HepG2 (cell line): ENCODE measurements around the gene RBCK1. TPM values are rescaled to one million over a fixed set of nuclear protein-coding genes. Genes with fewer than 3 reads are reported as not detected.

Source experiments
- ATAC-seq: fragments of 200-7000 bp; cut with Tn5 transposase; 3 replicates; pipeline ENCODE4 v1.9.1; 2020; ENCODE audit warnings: mild to moderate bottlenecking, moderate library complexity
- BruUV-seq: library from RNA; stranded (reverse); fragments of 400-500 nt; replicated peaks from 2 replicates; lab custom pipeline; 2021; lab: Mats Ljungman, UMichigan
- CTCF ChIA-PET: fragments of 300-600 bp; formaldehyde crosslinking; extraction: SDS; loops from one replicate; lab custom pipeline; 2021; ENCODE audit warnings: low total read pairs, inconsistent platforms, low intra/inter-chr PET ratio; lab: Yijun Ruan, JAX
- POLR2A ChIA-PET: fragments of 350-600 bp; sonication (Branson Sonifier 250); formaldehyde crosslinking; loops from one replicate; lab custom pipeline; 2020; ENCODE audit warnings: antibody characterized with exemption, inconsistent platforms; lab: Yijun Ruan, JAX
- DNase-seq: peaks from one replicate; pipeline ENCODE4 v3.0.0-alpha.2; 2015; ENCODE audit warnings: low spot score
- FAIRE-seq: peaks from 3 replicates; lab custom pipeline; 2011; peaks lifted over from hg19 to GRCh38; lab: Jason Lieb, UNC
- H2AFZ ChIP-seq: one replicate; pipeline ENCODE4 v1.6.1; 2011; ENCODE audit warnings: low read length, inconsistent platforms
- H3K27ac ChIP-seq: fragments of 300-600 bp; 3 replicates; pipeline ENCODE4 v1.8.0; 2011; ENCODE audit warnings: mixed run types, mild to moderate bottlenecking, mixed read lengths, low read length, inconsistent platforms; ENCODE audit not compliant: insufficient read depth; ENCODE audit errors: extremely low read length
- H3K27me3 ChIP-seq, 2 experiments: fragments of 200-600 bp in 1 of 2; 2 replicates in 1 of 2; 3 replicates in 1 of 2; pipeline versions ENCODE4 v1.6.0 to v1.8.0; 2011; ENCODE audit warnings: low read length in 2 of 2, mild to moderate bottlenecking in 2 of 2, moderate library complexity in 2 of 2, inconsistent platforms in 1 of 2; ENCODE audit not compliant: insufficient read depth in 2 of 2, control insufficient read depth in 1 of 2
- H3K36me3 ChIP-seq, 2 experiments: fragments of 200-600 bp in 1 of 2; replicated peaks in 1 of 2; 2 replicates in 1 of 2; 3 replicates in 1 of 2; pipeline versions ENCODE4 v1.5.1 to v1.8.0; 2011; ENCODE audit warnings: low read length in 2 of 2, inconsistent platforms in 1 of 2; ENCODE audit not compliant: insufficient read depth in 2 of 2, control insufficient read depth in 1 of 2
- H3K4me1 ChIP-seq: 2 replicates; pipeline ENCODE4 v1.5.1; 2012; ENCODE audit warnings: low read length, inconsistent platforms; ENCODE audit not compliant: insufficient read depth
- H3K4me2 ChIP-seq: 2 replicates; pipeline ENCODE4 v1.6.0; 2011; ENCODE audit warnings: low read depth, low read length, inconsistent platforms
- H3K4me3 ChIP-seq, 3 experiments: fragments of 200-600 bp in 1 of 3; sonication (generic), shearing (Covaris generic) in 1 of 3; replicated peaks in 1 of 3; 2 replicates each; pipeline ENCODE4 v1.5.1; 2011 to 2016; ENCODE audit warnings: low read length in 3 of 3, inconsistent platforms in 2 of 3, low read depth in 2 of 3, mild to moderate bottlenecking in 2 of 3, control low read depth in 1 of 3, mixed read lengths in 1 of 3; ENCODE audit not compliant: insufficient read depth in 1 of 3
- H3K79me2 ChIP-seq: one replicate; pipeline ENCODE4 v1.6.1; 2011; ENCODE audit warnings: low read length, inconsistent platforms; ENCODE audit not compliant: insufficient read depth
- H3K9ac ChIP-seq: 2 replicates; pipeline ENCODE4 v1.6.0; 2011; ENCODE audit warnings: mild to moderate bottlenecking, low read depth, low read length, inconsistent platforms; ENCODE audit not compliant: insufficient read depth
- H3K9me3 ChIP-seq: 2 replicates; pipeline ENCODE4 v1.5.1; 2012; ENCODE audit warnings: mild to moderate bottlenecking, low read length
- H4K20me1 ChIP-seq: 2 replicates; pipeline ENCODE4 v1.6.0; 2011; ENCODE audit warnings: inconsistent platforms, mild to moderate bottlenecking, low read length, moderate library complexity; ENCODE audit not compliant: insufficient read depth
- DR1 ChIP-seq: sonication (generic); formaldehyde crosslinking; IDR thresholded peaks from 2 replicates; pipeline ENCODE4 v1.8.0; 2021; ENCODE audit warnings: mild to moderate bottlenecking, missing genetic modification reagents, inconsistent platforms
- HNRNPLL ChIP-seq: fragments of 200-400 bp; formaldehyde crosslinking; IDR thresholded peaks from 2 replicates; pipeline ENCODE4 v1.6.1; 2017; ENCODE audit warnings: mild to moderate bottlenecking, low read depth, low read length; ENCODE audit not compliant: poor library complexity, severe bottlenecking
- HOXD1 ChIP-seq: sonication (generic); formaldehyde crosslinking; IDR thresholded peaks from 2 replicates; pipeline ENCODE4 v1.5.0; 2020; ENCODE audit warnings: missing genetic modification reagents
- LCORL ChIP-seq, 2 experiments: fragments of 450-650 bp in 1 of 2; sonication (generic) in 1 of 2; formaldehyde crosslinking in 1 of 2; IDR thresholded peaks; 2 replicates each; pipeline versions ENCODE4 v1.5.0 to v1.6.1; 2017 to 2020; ENCODE audit warnings: antibody characterized with exemption in 1 of 2, missing genetic modification reagents in 1 of 2
- NR2F2 ChIP-seq: IDR thresholded peaks from 2 replicates; pipeline ENCODE4 v1.6.1; 2012; ENCODE audit warnings: low read depth, inconsistent platforms, borderline replicate concordance
- SIN3B ChIP-seq: fragments of 150-350 bp; IDR thresholded peaks from 2 replicates; pipeline ENCODE4 v1.6.1; 2014; ENCODE audit warnings: low read length
- TOPORS ChIP-seq: sonication (generic); formaldehyde crosslinking; IDR thresholded peaks from 2 replicates; pipeline ENCODE4 v1.8.0; 2023; ENCODE audit warnings: mild to moderate bottlenecking, missing genetic modification reagents
- ZFP36L2 ChIP-seq: sonication (generic); formaldehyde crosslinking; IDR thresholded peaks from 2 replicates; pipeline ENCODE4 v1.4.0; 2020; ENCODE audit warnings: missing genetic modification reagents
- ZNF20 ChIP-seq: sonication (generic); formaldehyde crosslinking; IDR thresholded peaks from 2 replicates; pipeline ENCODE4 v1.4.0; 2020; ENCODE audit warnings: mild to moderate bottlenecking, moderate library complexity, missing genetic modification reagents
- ZNF292 ChIP-seq: sonication (generic); formaldehyde crosslinking; IDR thresholded peaks from 2 replicates; pipeline ENCODE4 v1.8.1; 2022; ENCODE audit warnings: mild to moderate bottlenecking, low read depth, missing genetic modification reagents, borderline replicate concordance
- ZNF670 ChIP-seq: sonication (generic); formaldehyde crosslinking; IDR thresholded peaks from 2 replicates; pipeline ENCODE4 v1.8.0; 2022; ENCODE audit warnings: mild to moderate bottlenecking, missing genetic modification reagents, borderline replicate concordance
- ZNF703 ChIP-seq: sonication (generic); formaldehyde crosslinking; IDR thresholded peaks from 2 replicates; pipeline ENCODE4 v1.5.1; 2020; ENCODE audit warnings: missing genetic modification reagents, mild to moderate bottlenecking, moderate library complexity, borderline replicate concordance
- ZSCAN20 ChIP-seq: sonication (generic); formaldehyde crosslinking; IDR thresholded peaks from 2 replicates; pipeline ENCODE4 v1.4.0; 2020; ENCODE audit warnings: missing genetic modification reagents, mild to moderate bottlenecking, borderline replicate concordance
- ZSCAN22 ChIP-seq: sonication (generic); formaldehyde crosslinking; IDR thresholded peaks from 2 replicates; pipeline ENCODE4 v1.4.0; 2020; ENCODE audit warnings: mild to moderate bottlenecking, missing genetic modification reagents
- WGBS: methylation state at CpG from one replicate; pipeline ENCODE4 v1.1.6; 2017; ENCODE audit warnings: low lambda C conversion rate; 5-methylcytosine and 5-hydroxymethylcytosine counted together
- in situ Hi-C: cut with HindIII; loops from 2 replicates; pipeline ENCODE4 v1.10.0; 2017; ENCODE audit warnings: low pct_unique_long_range_greater_than_20kb; ENCODE audit not compliant: extremely low pct_ligation_motif_present
- intact Hi-C: fragments of 100-400 bp; cut with micrococcal nuclease; formaldehyde crosslinking; loops from one replicate; pipeline ENCODE4 v1.10.0; 2022; ENCODE audit not compliant: unreplicated experiment
- polyA plus RNA-seq, 8 experiments: library from polyadenylated mRNA; depleted of rRNA in 3 of 8; stranded (reverse) in 7 of 8; unstranded in 1 of 8; fragments of >200 nt; fragmentation: Illumina TruSeq in 4 of 8; extraction: Trizol in 4 of 8; gene quantifications; 2 replicates each; pipeline versions ENCODE4 v1.2.1 to v1.2.3, GENCODE V29; 2011 to 2016; ENCODE audit warnings: low read depth in 4 of 8, missing spikeins in 1 of 8, mixed read lengths in 1 of 8; ENCODE audit not compliant: insufficient read depth in 1 of 8
- total RNA-seq, 5 experiments: library from RNA; depleted of rRNA; stranded (reverse); fragments of >200 nt; fragmentation: Illumina TruSeq; extraction: Trizol; gene quantifications; 2 replicates each; pipeline ENCODE4 v1.2.3, GENCODE V29; 2016; ENCODE audit warnings: low read depth in 1 of 5
- TF ChIP-seq, protein P1 (sequence below): sonication (generic); formaldehyde crosslinking; conservative IDR thresholded peaks from 2 replicates; pipeline ENCODE4 v1.8.1; 2023; ENCODE audit warnings: missing genetic modification reagents
- TF ChIP-seq, protein P2 (sequence below): sonication (generic); formaldehyde crosslinking; IDR thresholded peaks from 2 replicates; pipeline ENCODE4 v1.4.0; 2020; ENCODE audit warnings: missing genetic modification reagents
- TF ChIP-seq, protein P3 (sequence below): sonication (generic); formaldehyde crosslinking; IDR thresholded peaks from 2 replicates; pipeline ENCODE4 v1.8.1; 2023; ENCODE audit warnings: mild to moderate bottlenecking, missing genetic modification reagents

RBCK1 gene
- total and polyA plus RNA-seq, 2 of the 13 experiments (the other 11 are each of a cell fraction or from before 2014, with no cell fraction given): 149 to 215 TPM

DNA sequence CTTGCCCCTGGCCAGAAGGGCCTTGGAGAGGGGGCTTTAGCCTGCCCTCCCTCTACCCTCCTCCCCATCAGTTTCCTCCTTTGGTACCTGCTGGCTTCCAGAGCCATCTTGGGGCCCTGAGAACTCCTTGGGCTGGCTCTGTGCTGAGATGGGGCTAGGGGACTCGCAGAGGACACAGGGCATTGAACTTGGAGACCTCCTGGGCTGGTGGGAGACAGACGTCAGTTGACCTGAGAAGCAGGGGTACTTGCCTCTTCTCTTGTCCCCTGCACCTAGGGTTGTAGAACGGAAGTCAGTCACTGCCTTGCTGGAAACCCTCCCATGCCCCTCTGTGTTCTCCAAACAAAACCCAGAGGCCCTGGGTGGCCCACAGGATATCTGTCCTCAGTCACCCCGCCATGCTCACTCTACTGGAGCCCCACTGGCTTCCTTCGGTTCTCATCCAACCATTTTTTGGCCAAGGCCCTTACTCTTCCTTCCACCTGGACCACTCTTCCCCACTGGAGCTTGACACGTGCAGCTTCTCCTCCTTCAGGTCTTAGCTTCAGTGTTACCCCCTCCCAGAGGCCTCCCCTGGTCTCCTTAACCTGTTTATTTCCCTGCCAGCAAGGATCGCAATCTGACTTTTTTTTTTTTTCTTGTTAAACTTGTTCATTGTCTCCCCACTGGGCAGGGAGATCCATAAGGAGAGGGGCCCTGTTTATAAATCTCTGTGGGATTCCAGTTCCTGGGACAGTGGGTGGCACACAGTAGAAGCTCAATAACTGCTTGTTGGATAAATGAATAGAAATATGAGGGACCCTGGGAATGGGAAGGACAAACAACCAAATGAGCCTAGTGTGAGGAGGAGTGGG is 971 bp downstream of the RBCK1 start (continued):
- TF ChIP-seq, protein P1, sequence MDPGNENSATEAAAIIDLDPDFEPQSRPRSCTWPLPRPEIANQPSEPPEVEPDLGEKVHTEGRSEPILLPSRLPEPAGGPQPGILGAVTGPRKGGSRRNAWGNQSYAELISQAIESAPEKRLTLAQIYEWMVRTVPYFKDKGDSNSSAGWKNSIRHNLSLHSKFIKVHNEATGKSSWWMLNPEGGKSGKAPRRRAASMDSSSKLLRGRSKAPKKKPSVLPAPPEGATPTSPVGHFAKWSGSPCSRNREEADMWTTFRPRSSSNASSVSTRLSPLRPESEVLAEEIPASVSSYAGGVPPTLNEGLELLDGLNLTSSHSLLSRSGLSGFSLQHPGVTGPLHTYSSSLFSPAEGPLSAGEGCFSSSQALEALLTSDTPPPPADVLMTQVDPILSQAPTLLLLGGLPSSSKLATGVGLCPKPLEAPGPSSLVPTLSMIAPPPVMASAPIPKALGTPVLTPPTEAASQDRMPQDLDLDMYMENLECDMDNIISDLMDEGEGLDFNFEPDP (CRISPR knock-in tag): 0 out of 2 replicates have a peak, but pooled peaks have one; percentile 81

- TSS peak; percentile 55 for BruUV-seq
- no peaks in the 10 kb centered on the region for H3K9me3 ChIP-seq
- ChIA-PET CTCF (no interaction called here), POLR2A (interaction anchor here (0.9 to 2.8 kb wide), 14 partner anchors 9 to 134 kb away, joined by 3 to 19 read pairs (median 5); partner anchors contain the start of genes CSNK2A1, NRSN2 and TRIB3)
- intact Hi-C loops (loop anchor here (1.0 to 2.0 kb wide), 2 partner anchors 21 to 47 kb away; no protein-coding TSS in a partner anchor), in situ Hi-C loops (no loop called here)
- ATAC-seq (no peak), FAIRE-seq (no peak), DNase-seq (no peak)
- H3K27ac ChIP-seq: peak overlapping the region; percentile 92
- H3K27me3 ChIP-seq: no peaks in the 10 kb centered on the region; a peak in 1 of 5 replicates
- peak overlapping the region; percentile 95 to 98 (median 97) for H3K4me3 ChIP-seq
- peaks cover 80% of the 10 kb centered on the region for H3K4me1 ChIP-seq
- no peaks in the 10 kb centered on the region for H4K20me1 ChIP-seq
- peaks cover 72% of the 10 kb centered on the region for H3K79me2 ChIP-seq
- H3K4me2 ChIP-seq: peak overlapping the region; percentile 93
- peaks cover 10 to 46% of the 10 kb centered on the region in 2 experiments for H3K36me3 ChIP-seq
- no peak overlapping the region for H2AFZ ChIP-seq
- 71% methylated on average over 14 of the region's 14 CpGs for WGBS
- peak overlapping the region; percentile 100 for H3K9ac ChIP-seq
- TF ChIP-seq ZNF703 (CRISPR knock-in tag) (no peak), ZNF292 (CRISPR knock-in tag) (no peak), DR1 (CRISPR knock-in tag) (no peak), TOPORS (CRISPR knock-in tag) (no peak), ZNF670 (CRISPR knock-in tag) (no peak), HOXD1 (CRISPR knock-in tag) (0 out of 2 replicates have a peak, but pooled peaks have one; percentile 19), ZSCAN22 (CRISPR knock-in tag) (no peak), ZNF20 (CRISPR knock-in tag) (no peak), LCORL (IDR thresholded peaks at IDR 0.05) (no peak), LCORL (CRISPR knock-in tag; IDR thresholded peaks at IDR 0.05) (peak; percentile 2; the same call in 1 of the 2 replicates), ZFP36L2 (no peak), ZSCAN20 (CRISPR knock-in tag) (no peak), HNRNPLL (no peak), SIN3B (0 out of 2 replicates have a peak, but pooled peaks have one; percentile 26), NR2F2 (no peak)
- TF ChIP-seq, protein P2, sequence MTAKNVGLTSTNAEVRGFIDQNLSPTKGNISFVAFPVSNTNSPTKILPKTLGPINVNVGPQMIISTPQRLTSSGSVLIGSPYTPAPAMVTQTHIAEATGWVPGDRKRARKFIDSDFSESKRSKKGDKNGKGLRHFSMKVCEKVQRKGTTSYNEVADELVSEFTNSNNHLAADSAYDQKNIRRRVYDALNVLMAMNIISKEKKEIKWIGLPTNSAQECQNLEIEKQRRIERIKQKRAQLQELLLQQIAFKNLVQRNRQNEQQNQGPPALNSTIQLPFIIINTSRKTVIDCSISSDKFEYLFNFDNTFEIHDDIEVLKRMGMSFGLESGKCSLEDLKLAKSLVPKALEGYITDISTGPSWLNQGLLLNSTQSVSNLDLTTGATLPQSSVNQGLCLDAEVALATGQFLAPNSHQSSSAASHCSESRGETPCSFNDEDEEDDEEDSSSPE: no peak
- TF ChIP-seq, protein P3, sequence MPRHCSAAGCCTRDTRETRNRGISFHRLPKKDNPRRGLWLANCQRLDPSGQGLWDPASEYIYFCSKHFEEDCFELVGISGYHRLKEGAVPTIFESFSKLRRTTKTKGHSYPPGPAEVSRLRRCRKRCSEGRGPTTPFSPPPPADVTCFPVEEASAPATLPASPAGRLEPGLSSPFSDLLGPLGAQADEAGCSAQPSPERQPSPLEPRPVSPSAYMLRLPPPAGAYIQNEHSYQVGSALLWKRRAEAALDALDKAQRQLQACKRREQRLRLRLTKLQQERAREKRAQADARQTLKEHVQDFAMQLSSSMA (CRISPR knock-in tag): no peak
Observed at GRCh38 chr20:409697-410559, 1.8 kb downstream of the RBCK1 start.
